Right forelimb (tissue), 1 donor: ENCODE data around the gene S1PR1.
"Not testable (repeated sequence)": the region's sequence is repeated elsewhere in the genome, so short reads cannot be mapped to it uniquely, and the experiment has no call there.

Experiments used
- DNase-seq: peaks from one replicate; pipeline ENCODE4 v3.0.0-alpha.2; 2018

S1PR1 gene

GRCh38 chr1:101220906-101221305, 15.9 kb upstream of the S1PR1 start:
- DNase-seq: no peak

- no peak for DNase-seq
Measured at GRCh38 chr1:101221945-101222429, 14.8 kb upstream of the S1PR1 start.

GRCh38 chr1:101227837-101228236, 9.0 kb upstream of the S1PR1 start:
- DNase-seq: no peak

- DNase-seq: no peak
Measured at GRCh38 chr1:101228424-101229134, 8.2 kb upstream of the S1PR1 start.

- not testable (repeated sequence) for DNase-seq
Measured at GRCh38 chr1:101232182-101232581, 4.6 kb upstream of the S1PR1 start.

GRCh38 chr1:101233495-101233894, 3.3 kb upstream of the S1PR1 start:
- DNase-seq: no peak

GRCh38 chr1:101235216-101235695, 1.6 kb upstream of the S1PR1 start:
- DNase-seq: no peak

- DNase-seq: peak; percentile 72
Measured at GRCh38 chr1:101235696-101236515, 913 bp upstream of the S1PR1 start.

GRCh38 chr1:101237229-101237837, 514 bp downstream of the S1PR1 start:
- DNase-seq: no peak

- DNase-seq: no peak
Measured at GRCh38 chr1:101238031-101238628, 1.3 kb downstream of the S1PR1 start.

GRCh38 chr1:101238681-101239094, 1.9 kb downstream of the S1PR1 start:
- DNase-seq: peak; percentile 86

- no peak for DNase-seq
Measured at GRCh38 chr1:101239095-101240040, 2.5 kb downstream of the S1PR1 start.

GRCh38 chr1:101240041-101240430, 3.2 kb downstream of the S1PR1 start:
- no peak for DNase-seq

GRCh38 chr1:101241485-101242225, 4.8 kb downstream of the S1PR1 start:
- DNase-seq: no peak

- DNase-seq: no peak
Measured at GRCh38 chr1:101242324-101243050, 5.7 kb downstream of the S1PR1 start.

- no peak for DNase-seq
Measured at GRCh38 chr1:101243751-101244150, 6.9 kb downstream of the S1PR1 start.

- no peak for DNase-seq
Measured at GRCh38 chr1:101244842-101245241, 8.0 kb downstream of the S1PR1 start.

- DNase-seq: no peak
Measured at GRCh38 chr1:101245246-101245927, 8.6 kb downstream of the S1PR1 start.

GRCh38 chr1:101247404-101248287, 10.8 kb downstream of the S1PR1 start:
- DNase-seq: no peak
